Measurements from ENCODE around the gene OTULIN.

DNA sequence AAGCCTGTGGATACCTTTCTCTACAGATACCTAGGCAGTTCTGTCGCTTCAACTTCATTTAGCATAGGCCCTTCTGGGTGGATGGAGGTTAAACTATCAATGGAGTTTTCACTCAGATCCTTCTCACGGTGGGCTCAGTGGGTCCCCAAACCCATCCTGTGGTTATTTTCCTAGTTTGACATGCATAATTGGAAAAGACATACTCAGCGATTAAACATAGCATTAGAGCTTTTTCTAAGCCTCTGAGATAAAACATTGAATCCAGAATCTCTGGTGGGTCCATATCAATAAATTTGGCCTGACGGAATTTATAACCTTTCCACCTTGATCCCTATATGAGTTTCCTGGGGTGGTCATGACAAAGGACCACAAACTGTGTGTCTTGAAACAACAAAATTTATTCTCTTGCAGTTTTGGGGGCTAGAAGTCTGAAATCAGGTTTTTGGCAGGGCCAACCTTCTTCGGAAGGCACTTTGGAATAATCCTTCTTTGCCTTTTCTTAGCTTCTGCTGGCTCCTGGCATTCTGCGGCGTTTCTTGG lies 1.7 kb upstream of the OTULIN start:
- TF ChIP-seq, protein P1, sequence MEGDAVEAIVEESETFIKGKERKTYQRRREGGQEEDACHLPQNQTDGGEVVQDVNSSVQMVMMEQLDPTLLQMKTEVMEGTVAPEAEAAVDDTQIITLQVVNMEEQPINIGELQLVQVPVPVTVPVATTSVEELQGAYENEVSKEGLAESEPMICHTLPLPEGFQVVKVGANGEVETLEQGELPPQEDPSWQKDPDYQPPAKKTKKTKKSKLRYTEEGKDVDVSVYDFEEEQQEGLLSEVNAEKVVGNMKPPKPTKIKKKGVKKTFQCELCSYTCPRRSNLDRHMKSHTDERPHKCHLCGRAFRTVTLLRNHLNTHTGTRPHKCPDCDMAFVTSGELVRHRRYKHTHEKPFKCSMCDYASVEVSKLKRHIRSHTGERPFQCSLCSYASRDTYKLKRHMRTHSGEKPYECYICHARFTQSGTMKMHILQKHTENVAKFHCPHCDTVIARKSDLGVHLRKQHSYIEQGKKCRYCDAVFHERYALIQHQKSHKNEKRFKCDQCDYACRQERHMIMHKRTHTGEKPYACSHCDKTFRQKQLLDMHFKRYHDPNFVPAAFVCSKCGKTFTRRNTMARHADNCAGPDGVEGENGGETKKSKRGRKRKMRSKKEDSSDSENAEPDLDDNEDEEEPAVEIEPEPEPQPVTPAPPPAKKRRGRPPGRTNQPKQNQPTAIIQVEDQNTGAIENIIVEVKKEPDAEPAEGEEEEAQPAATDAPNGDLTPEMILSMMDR (conservative IDR thresholded peaks at IDR 0.05; ENCODE audit: low read length) = no peak
- TF ChIP-seq EZH2phosphoT487 (IDR thresholded peaks at IDR 0.05; ENCODE audit: borderline replicate concordance, low read depth, low read length) = no peak
